Medulla oblongata (tissue), 1 donor: Measurements from ENCODE around the gene NRP1.

Source experiments
- DNase-seq: peaks from one replicate; pipeline ENCODE4 v3.0.0-alpha.2; 2015; ENCODE audit errors: extremely low spot score

NRP1 gene

GRCh38 chr10:33260403-33261149 lies 73.9 kb downstream of the NRP1 start:
- DNase-seq = no peak

- no peak for DNase-seq
These were observed 75.5 kb downstream of the NRP1 start for GRCh38 chr10:33258967-33259366.

- DNase-seq = no peak
These were observed 76.9 kb downstream of the NRP1 start for GRCh38 chr10:33257439-33258080.

GRCh38 chr10:33256458-33256857 lies 78.0 kb downstream of the NRP1 start:
- no peak for DNase-seq

GRCh38 chr10:33254556-33255160 lies 79.8 kb downstream of the NRP1 start:
- no peak for DNase-seq

- DNase-seq = no peak
These were observed 81.1 kb downstream of the NRP1 start for GRCh38 chr10:33253411-33253810.

GRCh38 chr10:33252794-33253203 lies 81.7 kb downstream of the NRP1 start:
- no peak for DNase-seq

- DNase-seq = no peak
These were observed 82.1 kb downstream of the NRP1 start for GRCh38 chr10:33252324-33252723.

GRCh38 chr10:33249659-33250345 lies 84.7 kb downstream of the NRP1 start:
- no peak for DNase-seq

- no peak for DNase-seq
These were observed 85.3 kb downstream of the NRP1 start for GRCh38 chr10:33249137-33249536.

- no peak for DNase-seq
These were observed 85.8 kb downstream of the NRP1 start for GRCh38 chr10:33248638-33249037.

- no peak for DNase-seq
These were observed 87.1 kb downstream of the NRP1 start for GRCh38 chr10:33247221-33247922.

- DNase-seq = no peak
These were observed 89.1 kb downstream of the NRP1 start for GRCh38 chr10:33245343-33245742.

GRCh38 chr10:33244354-33244967 lies 90.0 kb downstream of the NRP1 start:
- no peak for DNase-seq

- DNase-seq = no peak
These were observed 90.8 kb downstream of the NRP1 start for GRCh38 chr10:33243703-33244102.

GRCh38 chr10:33242931-33243330 lies 91.5 kb downstream of the NRP1 start:
- DNase-seq = no peak

GRCh38 chr10:33241351-33241750 lies 93.1 kb downstream of the NRP1 start:
- DNase-seq = no peak

- DNase-seq = no peak
These were observed 93.5 kb downstream of the NRP1 start for GRCh38 chr10:33240931-33241330.

- no peak for DNase-seq
These were observed 94.2 kb downstream of the NRP1 start for GRCh38 chr10:33240258-33240657.

- no peak for DNase-seq
These were observed 95.2 kb downstream of the NRP1 start for GRCh38 chr10:33239257-33239656.

- no peak for DNase-seq
These were observed 95.8 kb downstream of the NRP1 start for GRCh38 chr10:33238643-33239042.
